ENCODE measurements around the gene PRPF40A. TPM values are rescaled to one million over a fixed set of nuclear protein-coding genes. Genes with fewer than 3 reads are reported as not detected.

The PRPF40A gene
- total and polyA plus RNA-seq, 9 of the 15 experiments (the other 6 are each of a cell fraction or from before 2014, with no cell fraction given) = 168 to 304 (median 264) TPM

GRCh38 chr2:152718076-152718908, 1.0 kb upstream of the PRPF40A start, which contains the start of gene ARL6IP6 (continued):
- TF ChIP-seq ZNF609 (CRISPR knock-in tag; IDR thresholded peaks at IDR 0.05; ENCODE audit: borderline replicate concordance) (0 out of 2 replicates have a peak, but pooled peaks have one; percentile 33), VEZF1 (CRISPR knock-in tag; IDR thresholded peaks at IDR 0.05) (0 out of 2 replicates have a peak, but pooled peaks have one; percentile 22), HDAC1 (IDR thresholded peaks at IDR 0.05) (peak in 1 of 2 experiments; percentile 91; a peak in 3 of 4 replicates), SIN3A (IDR thresholded peaks at IDR 0.05; ENCODE audit: borderline replicate concordance in 2 of 2, control insufficient read depth in 1 of 2, low read depth in 2 of 2, low read length in 2 of 2) (peak; percentile 54 to 85; a peak in 3 of 4 replicates), NONO (IDR thresholded peaks at IDR 0.05; ENCODE audit: low read depth in 2 of 2, low read length in 1 of 2) (peak; percentile 86 to 99), ARID4B (CRISPR knock-in tag; IDR thresholded peaks at IDR 0.05) (no peak; the same call in none of the 2 replicates), SFPQ (IDR thresholded peaks at IDR 0.05; ENCODE audit: low read depth, low read length) (no peak), HOMEZ (CRISPR knock-in tag; IDR thresholded peaks at IDR 0.05) (no peak)
